Measurements from ENCODE around the gene TAB2.

TAB2 gene

GRCh38 chr6:149325648-149326236, 8.2 kb downstream of the TAB2 start:
- H3K4me1 ChIP-seq (ENCODE audit: control insufficient read depth, low read length): peaks cover 52% of the 10 kb centered on the region
- no peak for TF ChIP-seq EZH2phosphoT487 (IDR thresholded peaks at IDR 0.05; ENCODE audit: borderline replicate concordance, low read length)
- H3K36me3 ChIP-seq (ENCODE audit: control insufficient read depth, low read length): no peaks in the 10 kb centered on the region
- H3F3A ChIP-seq (ENCODE audit: control insufficient read depth, insufficient read depth): no peaks in the 10 kb centered on the region
- H3K9me2 ChIP-seq (replicated peaks; ENCODE audit: control insufficient read depth, low read length): no peaks in the 10 kb centered on the region
- no peak overlapping the region for H3K4me2 ChIP-seq (ENCODE audit: low read length)
- no peaks in the 10 kb centered on the region for H3K9me3 ChIP-seq (ENCODE audit: control insufficient read depth, insufficient read depth, low read length)
- peaks cover 100% of the 10 kb centered on the region for H3K79me2 ChIP-seq (ENCODE audit: control insufficient read depth, low read length)
- no peaks in the 10 kb centered on the region for H3K27me3 ChIP-seq (ENCODE audit: control insufficient read depth, low read length)
- no peak overlapping the region for H3K27ac ChIP-seq (ENCODE audit: low read depth, low read length)
- peaks cover 6% of the 10 kb centered on the region; the same call in 1 of the 2 replicates for H4K20me1 ChIP-seq (ENCODE audit: control insufficient read depth, insufficient read depth, low read depth, low read length)
- no peak overlapping the region for H3K4me3 ChIP-seq (ENCODE audit: low read length)

GRCh38 chr6:149327638-149328037, 10.1 kb downstream of the TAB2 start:
- Histone ChIP-seq H3K4me1 (ENCODE audit: control insufficient read depth, low read length) (peaks cover 45% of the 10 kb centered on the region), H3K4me2 (ENCODE audit: low read length) (no peak overlapping the region), H4K20me1 (ENCODE audit: control insufficient read depth, insufficient read depth, low read depth, low read length) (peaks cover 14% of the 10 kb centered on the region)

DNA sequence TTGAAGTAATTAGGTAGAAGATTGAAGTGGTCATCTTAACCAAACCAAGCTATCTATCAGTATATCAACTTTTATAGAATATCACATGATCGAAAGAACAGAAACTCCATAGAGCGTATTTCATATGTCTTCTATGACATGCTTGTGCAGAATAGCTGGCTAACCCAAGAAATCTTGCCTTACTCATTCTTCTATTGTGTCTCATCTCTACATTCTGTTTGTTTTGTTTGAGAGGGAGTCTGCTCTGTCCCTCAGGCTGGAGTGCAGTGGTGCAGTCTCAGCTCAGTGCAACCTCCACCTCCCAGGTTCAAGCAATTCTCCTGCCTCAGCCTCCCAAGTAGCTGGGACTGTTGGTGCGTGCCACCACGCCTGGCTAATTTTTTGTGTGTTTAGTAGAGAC, 10.6 kb downstream of the TAB2 start:
- no peaks in the 10 kb centered on the region for H3F3A ChIP-seq (ENCODE audit: control insufficient read depth, insufficient read depth)
- H3K79me2 ChIP-seq (ENCODE audit: control insufficient read depth, low read length): peaks cover 100% of the 10 kb centered on the region
- no peaks in the 10 kb centered on the region for H3K27me3 ChIP-seq (ENCODE audit: control insufficient read depth, low read length)
- no peak overlapping the region for H3K4me3 ChIP-seq (ENCODE audit: low read length)
- peaks cover 14% of the 10 kb centered on the region for H4K20me1 ChIP-seq (ENCODE audit: control insufficient read depth, insufficient read depth, low read depth, low read length)
- no peaks in the 10 kb centered on the region for H3K36me3 ChIP-seq (ENCODE audit: control insufficient read depth, low read length)
- H3K4me2 ChIP-seq (ENCODE audit: low read length): no peak overlapping the region
- no peaks in the 10 kb centered on the region for H3K9me3 ChIP-seq (ENCODE audit: control insufficient read depth, insufficient read depth, low read length)
- no peaks in the 10 kb centered on the region for H3K9me2 ChIP-seq (replicated peaks; ENCODE audit: control insufficient read depth, low read length)
- TF ChIP-seq, protein P1, sequence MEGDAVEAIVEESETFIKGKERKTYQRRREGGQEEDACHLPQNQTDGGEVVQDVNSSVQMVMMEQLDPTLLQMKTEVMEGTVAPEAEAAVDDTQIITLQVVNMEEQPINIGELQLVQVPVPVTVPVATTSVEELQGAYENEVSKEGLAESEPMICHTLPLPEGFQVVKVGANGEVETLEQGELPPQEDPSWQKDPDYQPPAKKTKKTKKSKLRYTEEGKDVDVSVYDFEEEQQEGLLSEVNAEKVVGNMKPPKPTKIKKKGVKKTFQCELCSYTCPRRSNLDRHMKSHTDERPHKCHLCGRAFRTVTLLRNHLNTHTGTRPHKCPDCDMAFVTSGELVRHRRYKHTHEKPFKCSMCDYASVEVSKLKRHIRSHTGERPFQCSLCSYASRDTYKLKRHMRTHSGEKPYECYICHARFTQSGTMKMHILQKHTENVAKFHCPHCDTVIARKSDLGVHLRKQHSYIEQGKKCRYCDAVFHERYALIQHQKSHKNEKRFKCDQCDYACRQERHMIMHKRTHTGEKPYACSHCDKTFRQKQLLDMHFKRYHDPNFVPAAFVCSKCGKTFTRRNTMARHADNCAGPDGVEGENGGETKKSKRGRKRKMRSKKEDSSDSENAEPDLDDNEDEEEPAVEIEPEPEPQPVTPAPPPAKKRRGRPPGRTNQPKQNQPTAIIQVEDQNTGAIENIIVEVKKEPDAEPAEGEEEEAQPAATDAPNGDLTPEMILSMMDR (IDR thresholded peaks at IDR 0.05; ENCODE audit: low read depth, low read length, poor library complexity, severe bottlenecking): no peak
- no peak for TF ChIP-seq EZH2phosphoT487 (IDR thresholded peaks at IDR 0.05; ENCODE audit: borderline replicate concordance, low read length)
- peaks cover 40% of the 10 kb centered on the region for H3K4me1 ChIP-seq (ENCODE audit: control insufficient read depth, low read length)
- no peak overlapping the region for H3K27ac ChIP-seq (ENCODE audit: low read depth, low read length)

More at GRCh38 chr6:149327638-149328037, 10.1 kb downstream of the TAB2 start:
- H3K4me3 ChIP-seq (ENCODE audit: low read length): no peak overlapping the region
- H3K9me3 ChIP-seq (ENCODE audit: control insufficient read depth, insufficient read depth, low read length): no peaks in the 10 kb centered on the region
- H3K9me2 ChIP-seq (replicated peaks; ENCODE audit: control insufficient read depth, low read length): no peaks in the 10 kb centered on the region
- peaks cover 100% of the 10 kb centered on the region for H3K79me2 ChIP-seq (ENCODE audit: control insufficient read depth, low read length)
- TF ChIP-seq, protein P1 (IDR thresholded peaks at IDR 0.05; ENCODE audit: low read depth, low read length, poor library complexity, severe bottlenecking): no peak
- TF ChIP-seq EZH2phosphoT487 (IDR thresholded peaks at IDR 0.05; ENCODE audit: borderline replicate concordance, low read length): no peak
- H3K36me3 ChIP-seq (ENCODE audit: control insufficient read depth, low read length): no peaks in the 10 kb centered on the region
- no peaks in the 10 kb centered on the region for H3F3A ChIP-seq (ENCODE audit: control insufficient read depth, insufficient read depth)
- no peak overlapping the region for H3K27ac ChIP-seq (ENCODE audit: low read depth, low read length)
- no peaks in the 10 kb centered on the region for H3K27me3 ChIP-seq (ENCODE audit: control insufficient read depth, low read length)

GRCh38 chr6:149329529-149329928, 12.0 kb downstream of the TAB2 start:
- Histone ChIP-seq H3K4me1 (ENCODE audit: control insufficient read depth, low read length) (peaks cover 34% of the 10 kb centered on the region), H3F3A (ENCODE audit: control insufficient read depth, insufficient read depth) (no peaks in the 10 kb centered on the region)
- no peak for TF ChIP-seq EZH2phosphoT487 (IDR thresholded peaks at IDR 0.05; ENCODE audit: borderline replicate concordance, low read length)
- TF ChIP-seq, protein P1 (IDR thresholded peaks at IDR 0.05; ENCODE audit: low read depth, low read length, poor library complexity, severe bottlenecking): no peak

More at GRCh38 chr6:149329529-149329928, 12.0 kb downstream of the TAB2 start:
- Histone ChIP-seq H3K79me2 (ENCODE audit: control insufficient read depth, low read length) (peaks cover 99% of the 10 kb centered on the region), H3K27me3 (ENCODE audit: control insufficient read depth, low read length) (no peaks in the 10 kb centered on the region), H3K9me2 (replicated peaks; ENCODE audit: control insufficient read depth, low read length) (no peaks in the 10 kb centered on the region), H3K4me2 (ENCODE audit: low read length) (no peak overlapping the region), H3K27ac (ENCODE audit: low read depth, low read length) (no peak overlapping the region), H3K4me3 (ENCODE audit: low read length) (no peak overlapping the region), H3K9me3 (ENCODE audit: control insufficient read depth, insufficient read depth, low read length) (no peaks in the 10 kb centered on the region), H3K36me3 (ENCODE audit: control insufficient read depth, low read length) (no peaks in the 10 kb centered on the region), H4K20me1 (ENCODE audit: control insufficient read depth, insufficient read depth, low read depth, low read length) (peaks cover 19% of the 10 kb centered on the region)

All from DOHH2 (cell line).